Fibroblast of lung (primary cell): ENCODE data around the gene PLEKHM1.

Experiments
- EZH2 ChIP-seq: IDR thresholded peaks from 2 replicates; pipeline ENCODE4 v1.5.1; 2012; ENCODE audit warnings: low read length, control low read depth, mild to moderate bottlenecking; ENCODE audit errors: missing control alignments
- TF ChIP-seq, protein P1 (sequence below), 2 donors: IDR thresholded peaks in 1 of 2; conservative IDR thresholded peaks in 1 of 2; 1 replicate in 1 of 2; 2 replicates in 1 of 2; pipeline ENCODE4 v1.5.1; 2011 to 2012; ENCODE audit warnings: low read length in 2 of 2, control low read depth in 1 of 2, inconsistent platforms in 1 of 2, low read depth in 1 of 2, mild to moderate bottlenecking in 1 of 2

DNA sequence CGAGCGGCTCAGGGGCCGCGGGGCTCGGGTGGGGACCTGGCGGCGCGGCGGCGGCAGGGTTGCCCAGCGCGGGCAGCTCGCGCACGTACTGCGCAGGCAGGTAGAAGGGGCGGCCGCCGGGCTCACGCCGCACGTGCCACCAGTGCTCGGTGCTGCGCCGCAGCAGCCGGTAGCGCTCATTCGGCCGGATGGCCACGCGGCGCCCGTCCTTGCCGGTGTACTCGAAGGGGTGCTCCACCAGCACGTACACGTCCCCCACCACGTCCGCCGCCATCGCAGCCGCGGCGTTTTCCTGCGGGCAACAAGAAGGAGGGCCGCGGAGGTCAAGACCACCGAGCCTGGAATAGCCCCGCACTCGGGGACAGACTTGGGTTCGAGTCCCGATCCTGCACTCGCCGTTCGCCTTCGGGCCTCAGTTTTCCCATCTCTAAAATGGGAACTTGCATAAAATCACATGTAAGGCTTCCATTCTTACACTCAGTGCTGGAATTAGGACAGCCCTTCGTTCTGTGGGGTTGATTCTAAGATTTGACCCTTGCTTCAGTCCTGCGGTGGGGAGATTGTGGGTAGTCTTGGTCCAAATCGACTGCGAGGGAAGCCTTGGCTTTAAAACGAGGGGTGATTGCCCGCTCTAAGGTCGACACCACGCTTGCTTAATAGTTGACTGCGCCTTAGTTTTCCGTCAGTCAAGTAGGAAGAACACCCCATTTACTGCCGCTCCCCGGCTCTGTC is 60.3 kb downstream of the PLEKHM1 start:
- TF ChIP-seq, protein P1, sequence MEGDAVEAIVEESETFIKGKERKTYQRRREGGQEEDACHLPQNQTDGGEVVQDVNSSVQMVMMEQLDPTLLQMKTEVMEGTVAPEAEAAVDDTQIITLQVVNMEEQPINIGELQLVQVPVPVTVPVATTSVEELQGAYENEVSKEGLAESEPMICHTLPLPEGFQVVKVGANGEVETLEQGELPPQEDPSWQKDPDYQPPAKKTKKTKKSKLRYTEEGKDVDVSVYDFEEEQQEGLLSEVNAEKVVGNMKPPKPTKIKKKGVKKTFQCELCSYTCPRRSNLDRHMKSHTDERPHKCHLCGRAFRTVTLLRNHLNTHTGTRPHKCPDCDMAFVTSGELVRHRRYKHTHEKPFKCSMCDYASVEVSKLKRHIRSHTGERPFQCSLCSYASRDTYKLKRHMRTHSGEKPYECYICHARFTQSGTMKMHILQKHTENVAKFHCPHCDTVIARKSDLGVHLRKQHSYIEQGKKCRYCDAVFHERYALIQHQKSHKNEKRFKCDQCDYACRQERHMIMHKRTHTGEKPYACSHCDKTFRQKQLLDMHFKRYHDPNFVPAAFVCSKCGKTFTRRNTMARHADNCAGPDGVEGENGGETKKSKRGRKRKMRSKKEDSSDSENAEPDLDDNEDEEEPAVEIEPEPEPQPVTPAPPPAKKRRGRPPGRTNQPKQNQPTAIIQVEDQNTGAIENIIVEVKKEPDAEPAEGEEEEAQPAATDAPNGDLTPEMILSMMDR (conservative IDR thresholded peaks at IDR 0.05 in 1 of 2, IDR thresholded peaks at IDR 0.05 in 1 of 2; ENCODE audit: low read depth in 1 of 2, low read length in 2 of 2), result no peak
- peak; percentile 99 for TF ChIP-seq EZH2
